OCI-M2 (cell line): ENCODE measurements around the gene CEP104.

ENCODE experiments used
- DNase-seq: peaks from one replicate; lab custom pipeline; 2025; ENCODE audit not compliant: unreplicated experiment; lab: John Stamatoyannopoulos, UW

Gene CEP104

GRCh38 chr1:3894626-3895278, 37.7 kb upstream of the CEP104 start:
- DNase-seq, result no peak

- DNase-seq, result no peak
Measured at GRCh38 chr1:3893190-3893589, 36.2 kb upstream of the CEP104 start.

GRCh38 chr1:3892748-3893147, 35.7 kb upstream of the CEP104 start:
- no peak for DNase-seq

- no peak for DNase-seq
Measured at GRCh38 chr1:3891329-3891865, 34.4 kb upstream of the CEP104 start.

- DNase-seq, result no peak
Measured at GRCh38 chr1:3890389-3891328, 33.6 kb upstream of the CEP104 start.

- DNase-seq, result no peak
Measured at GRCh38 chr1:3889936-3890335, 32.9 kb upstream of the CEP104 start.

GRCh38 chr1:3888301-3888700, 31.3 kb upstream of the CEP104 start:
- DNase-seq, result no peak

- DNase-seq, result no peak
Measured at GRCh38 chr1:3886691-3887090, 29.7 kb upstream of the CEP104 start.

GRCh38 chr1:3886106-3886670, 29.2 kb upstream of the CEP104 start:
- DNase-seq, result no peak

- DNase-seq, result no peak
Measured at GRCh38 chr1:3885611-3886010, 28.6 kb upstream of the CEP104 start.

- DNase-seq, result no peak
Measured at GRCh38 chr1:3884966-3885365, 28.0 kb upstream of the CEP104 start.

- no peak for DNase-seq
Measured at GRCh38 chr1:3883194-3883925, 26.3 kb upstream of the CEP104 start.

- no peak for DNase-seq
Measured at GRCh38 chr1:3881193-3881480, 24.1 kb upstream of the CEP104 start.

- DNase-seq, result no peak
Measured at GRCh38 chr1:3880429-3881192, 23.6 kb upstream of the CEP104 start.

GRCh38 chr1:3879787-3880428, 22.9 kb upstream of the CEP104 start:
- DNase-seq, result no peak

GRCh38 chr1:3879099-3879498, 22.1 kb upstream of the CEP104 start:
- DNase-seq, result no peak

GRCh38 chr1:3876716-3877115, 19.7 kb upstream of the CEP104 start:
- no peak for DNase-seq

- DNase-seq, result no peak
Measured at GRCh38 chr1:3874736-3875135, 17.7 kb upstream of the CEP104 start.

GRCh38 chr1:3872546-3872945, 15.5 kb upstream of the CEP104 start:
- DNase-seq, result no peak

- no peak for DNase-seq
Measured at GRCh38 chr1:3871451-3871805, 14.4 kb upstream of the CEP104 start.
